Hepatocyte (in vitro differentiated cells): Measurements from ENCODE around the gene ALK.

Experiments
- CTCF ChIP-seq: fragments of 200-600 bp; sonication (generic); IDR thresholded peaks from 2 replicates; pipeline ENCODE4 v1.5.1; 2016; ENCODE audit warnings: antibody characterized with exemption, mild to moderate bottlenecking; ENCODE audit not compliant: poor library complexity
- EZH2 ChIP-seq: fragments of 200-600 bp; sonication (generic); IDR thresholded peaks from 2 replicates; pipeline ENCODE4 v1.6.1; 2016; ENCODE audit warnings: antibody characterized with exemption, mild to moderate bottlenecking, borderline replicate concordance
- EZH2phosphoT487 ChIP-seq: fragments of 200-600 bp; sonication (generic); IDR thresholded peaks from one replicate; pipeline ENCODE4 v1.6.1; 2018; ENCODE audit warnings: antibody characterized with exemption, mild to moderate bottlenecking, low read depth, moderate library complexity; ENCODE audit not compliant: unreplicated experiment, severe bottlenecking

- TF ChIP-seq CTCF, result no peak
- no peak for TF ChIP-seq EZH2
- TF ChIP-seq EZH2phosphoT487, result no peak
Measured at GRCh38 chr2:29276151-29276550, 645.2 kb downstream of the ALK start.
